ENCODE measurements around the gene ADAMTS15. TPM values are rescaled to one million over a fixed set of nuclear protein-coding genes. Genes with fewer than 3 reads are reported as not detected.

The ADAMTS15 gene
- total and polyA plus RNA-seq, 10 of the 15 experiments (the other 5 are each of a cell fraction or from before 2014, with no cell fraction given): not detected

- H3K27ac ChIP-seq (ENCODE audit: control insufficient read depth, insufficient read depth): no peak overlapping the region
- peaks cover 0 to 5% of the 10 kb centered on the region in 2 experiments; a peak in 2 of 4 replicates for H3K27me3 ChIP-seq (replicated peaks in 1 of 2; ENCODE audit: control insufficient read depth in 2 of 2, insufficient read depth in 2 of 2, low read length in 1 of 2)
- ChIA-PET POLR2A (no interaction called here), CTCF (no interaction called here), RAD21 (ENCODE audit: unreplicated experiment) (no interaction called here), SMC1A (ENCODE audit: uncharacterized antibody, unreplicated experiment) (no interaction called here)
- no peak overlapping the region for H2AFZ ChIP-seq (ENCODE audit: control insufficient read depth, low read depth, low read length)
- no peaks in the 10 kb centered on the region for H3K9me3 ChIP-seq (replicated peaks; ENCODE audit: control insufficient read depth, insufficient read depth, low read length)
- no TSS peak for BruUV-seq (replicated peaks)
- ATAC-seq (no peak), DNase-seq (ENCODE audit: low read depth, low spot score) (no peak), FAIRE-seq (no peak)
- H3K4me1 ChIP-seq (ENCODE audit: control insufficient read depth, insufficient read depth, low read length): no peaks in the 10 kb centered on the region
- H3K9ac ChIP-seq (ENCODE audit: control insufficient read depth, insufficient read depth, low read length): no peak overlapping the region
- H3K4me3 ChIP-seq: no peak overlapping the region
- H4K20me1 ChIP-seq (ENCODE audit: control insufficient read depth, insufficient read depth): no peaks in the 10 kb centered on the region
- WGBS (ENCODE audit: insufficient coverage, insufficient replicate concordance, low lambda C conversion rate, missing lambda C conversion rate): 36% methylated on average over 5 of the region's 5 CpGs
- H3K79me2 ChIP-seq (ENCODE audit: control insufficient read depth, insufficient read depth, low read length): no peaks in the 10 kb centered on the region
- intact Hi-C loops (cut with micrococcal nuclease; ENCODE audit: unreplicated experiment) (no loop called here), in situ Hi-C loops (cut with MboI) (no loop called here)
- TF ChIP-seq CREB1 (IDR thresholded peaks at IDR 0.05; ENCODE audit: low read depth): no peak
- no peak for TF ChIP-seq NKRF (conservative IDR thresholded peaks at IDR 0.05)
- TF ChIP-seq HDAC6 (IDR thresholded peaks at IDR 0.05; ENCODE audit: unreplicated experiment): no peak
- no peak for TF ChIP-seq EED (IDR thresholded peaks at IDR 0.05; ENCODE audit: low read depth)
- no peak for TF ChIP-seq ZNF217 (IDR thresholded peaks at IDR 0.05)
- TF ChIP-seq RBBP5 (conservative IDR thresholded peaks at IDR 0.05): no peak
- TF ChIP-seq SIN3A (IDR thresholded peaks at IDR 0.05; ENCODE audit: low read depth, low read length): no peak
- no peak for TF ChIP-seq ATF7 (IDR thresholded peaks at IDR 0.05; ENCODE audit: low read depth)
- TF ChIP-seq ESRRA (IDR thresholded peaks at IDR 0.05; ENCODE audit: low read length): no peak
- TF ChIP-seq SMARCA5 (IDR thresholded peaks at IDR 0.05): no peak
- TF ChIP-seq SRF (IDR thresholded peaks at IDR 0.05; ENCODE audit: low read depth in 2 of 2, low read length in 2 of 2): no peak
- no peak for TF ChIP-seq RELA (IDR thresholded peaks at IDR 0.05; ENCODE audit: borderline replicate concordance, partially characterized antibody)
- TF ChIP-seq, protein P1, sequence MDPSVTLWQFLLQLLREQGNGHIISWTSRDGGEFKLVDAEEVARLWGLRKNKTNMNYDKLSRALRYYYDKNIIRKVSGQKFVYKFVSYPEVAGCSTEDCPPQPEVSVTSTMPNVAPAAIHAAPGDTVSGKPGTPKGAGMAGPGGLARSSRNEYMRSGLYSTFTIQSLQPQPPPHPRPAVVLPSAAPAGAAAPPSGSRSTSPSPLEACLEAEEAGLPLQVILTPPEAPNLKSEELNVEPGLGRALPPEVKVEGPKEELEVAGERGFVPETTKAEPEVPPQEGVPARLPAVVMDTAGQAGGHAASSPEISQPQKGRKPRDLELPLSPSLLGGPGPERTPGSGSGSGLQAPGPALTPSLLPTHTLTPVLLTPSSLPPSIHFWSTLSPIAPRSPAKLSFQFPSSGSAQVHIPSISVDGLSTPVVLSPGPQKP (IDR thresholded peaks at IDR 0.05; ENCODE audit: low read depth, low read length): no peak
- no peak for TF ChIP-seq BMI1 (IDR thresholded peaks at IDR 0.05; ENCODE audit: borderline replicate concordance)
- no peak overlapping the region for H3K4me2 ChIP-seq (ENCODE audit: control insufficient read depth, insufficient read depth)
- no peaks in the 10 kb centered on the region for H3K36me3 ChIP-seq (ENCODE audit: control insufficient read depth in 2 of 2, insufficient read depth in 2 of 2, low read length in 1 of 2)
Measured at GRCh38 chr11:130480711-130481140, 32.3 kb downstream of the ADAMTS15 start.
